Endothelial cell (in vitro differentiated cells): ENCODE results near the gene MYO1C. TPM values are rescaled to one million over a fixed set of nuclear protein-coding genes. Genes with fewer than 3 reads are reported as not detected.

Source experiments
- DNase-seq: peaks from one replicate; pipeline ENCODE4 v3.0.0; 2021; ENCODE audit warnings: low spot score
- H3K27ac Mint-ChIP-seq: one replicate; pipeline ENCODE4 v1.8.0; 2021; ENCODE audit warnings: mixed read lengths, inconsistent platforms; ENCODE audit not compliant: unreplicated experiment
- H3K27me3 Mint-ChIP-seq: one replicate; pipeline ENCODE4 v1.8.0; 2021; ENCODE audit warnings: mild to moderate bottlenecking, moderate library complexity, mixed read lengths, inconsistent platforms; ENCODE audit not compliant: unreplicated experiment
- H3K36me3 Mint-ChIP-seq: one replicate; pipeline ENCODE4 v1.8.0; 2021; ENCODE audit warnings: mild to moderate bottlenecking, low read depth, mixed read lengths, inconsistent platforms; ENCODE audit not compliant: unreplicated experiment
- H3K4me1 Mint-ChIP-seq: one replicate; pipeline ENCODE4 v1.8.0; 2021; ENCODE audit warnings: mild to moderate bottlenecking, mixed read lengths, inconsistent platforms; ENCODE audit not compliant: unreplicated experiment
- H3K4me3 Mint-ChIP-seq: one replicate; pipeline ENCODE4 v1.8.0; 2021; ENCODE audit warnings: mild to moderate bottlenecking, mixed read lengths, inconsistent platforms; ENCODE audit not compliant: unreplicated experiment
- H3K9me3 Mint-ChIP-seq: one replicate; pipeline ENCODE4 v1.8.0; 2021; ENCODE audit warnings: mixed read lengths, inconsistent platforms; ENCODE audit not compliant: unreplicated experiment
- total RNA-seq: library from RNA; stranded (reverse); fragmentation: NEBNext Ultra II Directional; extraction: Animal tissue kit (Norgen Biotek cat#: 25700); gene quantifications from one replicate; pipeline ENCODE4 v1.2.1, GENCODE V29; 2021; ENCODE audit not compliant: unreplicated experiment
- TF ChIP-seq, protein P1 (sequence below): fragments of 200-600 bp; sonication (generic); IDR thresholded peaks from one replicate; pipeline ENCODE4 v1.5.0; 2021; ENCODE audit warnings: antibody characterized with exemption; ENCODE audit not compliant: unreplicated experiment

The MYO1C gene
- total RNA-seq, 1 donor from 2014 or later: 117 TPM

DNA sequence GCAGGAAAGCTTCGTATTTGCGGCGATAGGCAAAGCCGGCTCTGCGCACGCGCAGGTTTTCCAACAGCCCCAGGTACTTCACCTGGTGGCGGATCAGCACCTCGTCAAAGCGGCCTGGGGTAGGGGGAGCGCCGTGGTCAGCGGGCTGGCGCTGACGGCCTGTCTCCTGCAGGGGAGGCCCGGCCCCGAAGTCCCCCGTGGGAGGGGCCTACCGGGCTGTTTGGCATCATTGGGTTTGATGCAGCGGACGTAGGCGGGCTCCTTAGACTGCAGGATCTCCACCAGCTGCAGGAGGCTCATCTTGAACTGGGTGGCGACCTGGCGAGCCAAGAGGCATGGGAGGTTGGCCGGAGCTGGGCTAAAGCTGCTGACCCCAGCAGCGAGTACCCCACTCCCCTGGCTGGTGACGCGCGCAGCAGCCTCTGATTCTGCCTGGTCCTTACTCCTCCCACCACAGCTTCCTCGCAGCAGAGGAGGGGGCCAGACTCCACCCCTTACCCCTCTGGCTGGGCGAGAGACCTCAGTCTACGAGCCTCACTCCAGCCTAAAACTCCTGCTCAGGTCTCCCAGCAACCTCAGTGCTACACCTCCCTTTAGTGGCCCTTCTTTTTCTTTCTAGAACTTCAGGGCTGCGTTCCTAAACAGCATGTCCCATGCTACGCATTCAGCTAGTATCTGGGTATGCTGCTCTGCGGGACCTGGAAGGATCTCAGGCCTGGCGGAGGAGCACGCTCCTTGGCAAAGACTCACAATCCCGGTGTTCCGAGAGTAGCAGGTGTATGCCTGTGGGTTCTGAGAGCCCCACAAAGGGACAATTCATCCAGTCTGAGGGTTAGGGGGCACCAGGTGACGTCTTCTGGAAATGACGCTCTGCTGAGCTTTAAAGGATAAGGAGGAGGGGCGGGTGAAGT is 20.3 kb downstream of the MYO1C start:
- peaks cover 8% of the 10 kb centered on the region for H3K27me3 Mint-ChIP-seq
- H3K27ac Mint-ChIP-seq: no peak overlapping the region
- H3K36me3 Mint-ChIP-seq: peaks cover 38% of the 10 kb centered on the region
- H3K4me1 Mint-ChIP-seq: peaks cover 3% of the 10 kb centered on the region
- no peaks in the 10 kb centered on the region for H3K9me3 Mint-ChIP-seq
- no peak for DNase-seq
- H3K4me3 Mint-ChIP-seq: peak overlapping the region; percentile 65
- TF ChIP-seq, protein P1, sequence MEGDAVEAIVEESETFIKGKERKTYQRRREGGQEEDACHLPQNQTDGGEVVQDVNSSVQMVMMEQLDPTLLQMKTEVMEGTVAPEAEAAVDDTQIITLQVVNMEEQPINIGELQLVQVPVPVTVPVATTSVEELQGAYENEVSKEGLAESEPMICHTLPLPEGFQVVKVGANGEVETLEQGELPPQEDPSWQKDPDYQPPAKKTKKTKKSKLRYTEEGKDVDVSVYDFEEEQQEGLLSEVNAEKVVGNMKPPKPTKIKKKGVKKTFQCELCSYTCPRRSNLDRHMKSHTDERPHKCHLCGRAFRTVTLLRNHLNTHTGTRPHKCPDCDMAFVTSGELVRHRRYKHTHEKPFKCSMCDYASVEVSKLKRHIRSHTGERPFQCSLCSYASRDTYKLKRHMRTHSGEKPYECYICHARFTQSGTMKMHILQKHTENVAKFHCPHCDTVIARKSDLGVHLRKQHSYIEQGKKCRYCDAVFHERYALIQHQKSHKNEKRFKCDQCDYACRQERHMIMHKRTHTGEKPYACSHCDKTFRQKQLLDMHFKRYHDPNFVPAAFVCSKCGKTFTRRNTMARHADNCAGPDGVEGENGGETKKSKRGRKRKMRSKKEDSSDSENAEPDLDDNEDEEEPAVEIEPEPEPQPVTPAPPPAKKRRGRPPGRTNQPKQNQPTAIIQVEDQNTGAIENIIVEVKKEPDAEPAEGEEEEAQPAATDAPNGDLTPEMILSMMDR: no peak

GRCh38 chr17:1471490-1471889 is 21.0 kb downstream of the MYO1C start:
- H3K27me3 Mint-ChIP-seq: peaks cover 8% of the 10 kb centered on the region
- H3K36me3 Mint-ChIP-seq: peaks cover 38% of the 10 kb centered on the region
- no peak overlapping the region for H3K27ac Mint-ChIP-seq
- TF ChIP-seq, protein P1: no peak
- no peaks in the 10 kb centered on the region for H3K9me3 Mint-ChIP-seq
- H3K4me3 Mint-ChIP-seq: no peak overlapping the region
- peaks cover 3% of the 10 kb centered on the region for H3K4me1 Mint-ChIP-seq
- no peak for DNase-seq

GRCh38 chr17:1470755-1471462 is 21.6 kb downstream of the MYO1C start:
- Mint-ChIP-seq H3K27me3 (peaks cover 8% of the 10 kb centered on the region), H3K4me3 (no peak overlapping the region), H3K27ac (no peak overlapping the region), H3K4me1 (peaks cover 3% of the 10 kb centered on the region), H3K9me3 (no peaks in the 10 kb centered on the region), H3K36me3 (peaks cover 38% of the 10 kb centered on the region)
- TF ChIP-seq, protein P1: no peak
- no peak for DNase-seq

DNA sequence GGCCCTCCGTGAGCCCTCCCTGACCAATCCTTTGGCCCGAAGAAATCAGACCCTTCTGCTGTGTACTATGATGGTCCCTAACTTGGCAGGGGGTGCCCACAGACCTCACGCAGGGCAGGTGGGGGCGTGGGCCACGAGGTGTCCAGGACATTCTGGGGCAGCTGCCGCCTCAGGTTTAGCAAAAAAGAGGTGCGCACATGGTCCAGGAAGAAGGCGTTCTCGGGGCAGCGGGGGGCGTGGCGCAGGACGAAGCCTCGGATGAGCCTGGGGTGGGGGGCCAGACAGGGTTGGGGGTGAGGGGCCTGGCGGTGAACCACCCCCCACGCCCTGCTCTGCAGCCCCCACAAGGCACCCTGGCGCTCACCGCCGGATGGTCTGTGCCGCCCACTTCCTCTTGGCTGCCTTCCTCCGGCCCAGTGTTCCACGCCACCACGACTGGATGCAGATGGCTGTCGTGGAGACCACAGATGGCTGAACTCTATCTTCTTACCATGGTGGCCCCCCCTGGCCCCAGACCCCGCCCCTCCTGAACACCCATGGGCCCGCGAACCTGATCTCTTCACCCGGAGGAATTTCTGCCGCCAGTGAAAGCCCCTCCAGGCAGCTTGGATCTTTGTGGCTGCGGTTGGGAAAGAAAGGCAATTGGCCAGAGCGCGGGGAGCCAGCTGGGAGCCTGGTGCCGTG is 22.3 kb downstream of the MYO1C start:
- H3K36me3 Mint-ChIP-seq: peaks cover 34% of the 10 kb centered on the region
- no peak for DNase-seq
- no peak overlapping the region for H3K4me3 Mint-ChIP-seq
- no peaks in the 10 kb centered on the region for H3K9me3 Mint-ChIP-seq
- H3K27ac Mint-ChIP-seq: no peak overlapping the region
- peaks cover 8% of the 10 kb centered on the region for H3K27me3 Mint-ChIP-seq
- H3K4me1 Mint-ChIP-seq: no peaks in the 10 kb centered on the region
- TF ChIP-seq, protein P1: no peak
